Kidney (tissue), 22 donors: ENCODE data around the gene AFF3. TPM values are rescaled to one million over a fixed set of nuclear protein-coding genes. Genes with fewer than 3 reads are reported as not detected.

Source experiments
- DNase-seq, 5 donors: peaks; one replicate each; pipeline ENCODE4 v3.0.0-alpha.2; 2013 to 2020
- FAIRE-seq: peaks from 2 replicates; lab custom pipeline; 2012; peaks lifted over from hg19 to GRCh38; lab: Jason Lieb, UNC
- H3K27ac ChIP-seq, 2 donors: one replicate each; pipeline ENCODE4 v1.7.0; 2013; ENCODE audit warnings: low read depth in 2 of 2, low read length in 2 of 2, inconsistent platforms in 1 of 2
- H3K27me3 ChIP-seq: one replicate; pipeline ENCODE4 v1.7.1; 2013; ENCODE audit warnings: low read length, inconsistent platforms; ENCODE audit not compliant: control insufficient read depth, insufficient read depth
- H3K36me3 ChIP-seq, 3 donors: one replicate each; pipeline versions ENCODE4 v1.7.0 to v1.7.1; 2013; ENCODE audit warnings: low read length in 3 of 3, control low read depth in 1 of 3, inconsistent platforms in 1 of 3; ENCODE audit not compliant: insufficient read depth in 3 of 3, control insufficient read depth in 2 of 3
- H3K4me1 ChIP-seq, 3 donors: one replicate each; pipeline versions ENCODE4 v1.7.0 to v1.7.1; 2013; ENCODE audit warnings: low read length in 3 of 3, inconsistent platforms in 1 of 3, low read depth in 1 of 3; ENCODE audit not compliant: control insufficient read depth in 2 of 3, insufficient read depth in 2 of 3
- H3K4me3 ChIP-seq, 3 donors: one replicate each; pipeline versions ENCODE4 v1.7.0 to v1.8.1; 2013; ENCODE audit warnings: low read length in 3 of 3, control low read depth in 1 of 3, inconsistent platforms in 1 of 3
- H3K9ac ChIP-seq, 3 donors: one replicate each; pipeline versions ENCODE4 v1.7.0 to v1.7.1; 2013; ENCODE audit warnings: low read length in 3 of 3, control low read depth in 1 of 3, inconsistent platforms in 1 of 3
- H3K9me3 ChIP-seq, 3 donors: one replicate each; pipeline versions ENCODE4 v1.7.0 to v1.7.1; 2013; ENCODE audit warnings: low read length in 3 of 3, control low read depth in 1 of 3, inconsistent platforms in 1 of 3; ENCODE audit not compliant: control insufficient read depth in 2 of 3, insufficient read depth in 1 of 3
- intact Hi-C: fragments of 100-400 bp; cut with DNase I; formaldehyde crosslinking; loops from one replicate; pipeline ENCODE4 v1.11.1; 2022
- long read RNA-seq, 10 donors: library from polyadenylated mRNA in 1 of 10; unstranded in 1 of 10; transcript quantifications; one replicate each; pipeline ENCODE4 v2.0.0 and lab custom pipeline, GENCODE V29; 2021 to 2026
- polyA plus RNA-seq: library from polyadenylated mRNA; stranded (reverse); fragments of 350-450 nt; fragmentation: Illumina TruSeq; extraction: RNeasy Lipid Tissue Mini Kit (QIAGEN cat#74804); gene quantifications from one replicate; pipeline ENCODE4 v1.2.3, GENCODE V29; 2014; ENCODE audit warnings: low read depth, low replicate concordance; ENCODE audit not compliant: insufficient read depth
- total RNA-seq: library from RNA; stranded (reverse); fragmentation: NEBNext Ultra II Directional; extraction: Animal tissue kit (Norgen Biotek cat#: 25700); gene quantifications from one replicate; pipeline ENCODE4 v1.2.1, GENCODE V29; 2021
- TF ChIP-seq, protein P1 (sequence below): IDR thresholded peaks from 3 replicates; pipeline ENCODE4 v1.5.1; 2012; ENCODE audit warnings: mild to moderate bottlenecking, moderate library complexity, borderline replicate concordance; ENCODE audit not compliant: insufficient read depth; ENCODE audit errors: extremely low read depth
- donor health status: control.
- donor health status: control.
- donor health status: control.
- donor health status: control.
- donor health status: control.
- donor health status: DM: yes; HTN: yes; CAD: no.
- donor health status: Normal renal cell carcinoma (clear cell type).

AFF3 gene, protein sequence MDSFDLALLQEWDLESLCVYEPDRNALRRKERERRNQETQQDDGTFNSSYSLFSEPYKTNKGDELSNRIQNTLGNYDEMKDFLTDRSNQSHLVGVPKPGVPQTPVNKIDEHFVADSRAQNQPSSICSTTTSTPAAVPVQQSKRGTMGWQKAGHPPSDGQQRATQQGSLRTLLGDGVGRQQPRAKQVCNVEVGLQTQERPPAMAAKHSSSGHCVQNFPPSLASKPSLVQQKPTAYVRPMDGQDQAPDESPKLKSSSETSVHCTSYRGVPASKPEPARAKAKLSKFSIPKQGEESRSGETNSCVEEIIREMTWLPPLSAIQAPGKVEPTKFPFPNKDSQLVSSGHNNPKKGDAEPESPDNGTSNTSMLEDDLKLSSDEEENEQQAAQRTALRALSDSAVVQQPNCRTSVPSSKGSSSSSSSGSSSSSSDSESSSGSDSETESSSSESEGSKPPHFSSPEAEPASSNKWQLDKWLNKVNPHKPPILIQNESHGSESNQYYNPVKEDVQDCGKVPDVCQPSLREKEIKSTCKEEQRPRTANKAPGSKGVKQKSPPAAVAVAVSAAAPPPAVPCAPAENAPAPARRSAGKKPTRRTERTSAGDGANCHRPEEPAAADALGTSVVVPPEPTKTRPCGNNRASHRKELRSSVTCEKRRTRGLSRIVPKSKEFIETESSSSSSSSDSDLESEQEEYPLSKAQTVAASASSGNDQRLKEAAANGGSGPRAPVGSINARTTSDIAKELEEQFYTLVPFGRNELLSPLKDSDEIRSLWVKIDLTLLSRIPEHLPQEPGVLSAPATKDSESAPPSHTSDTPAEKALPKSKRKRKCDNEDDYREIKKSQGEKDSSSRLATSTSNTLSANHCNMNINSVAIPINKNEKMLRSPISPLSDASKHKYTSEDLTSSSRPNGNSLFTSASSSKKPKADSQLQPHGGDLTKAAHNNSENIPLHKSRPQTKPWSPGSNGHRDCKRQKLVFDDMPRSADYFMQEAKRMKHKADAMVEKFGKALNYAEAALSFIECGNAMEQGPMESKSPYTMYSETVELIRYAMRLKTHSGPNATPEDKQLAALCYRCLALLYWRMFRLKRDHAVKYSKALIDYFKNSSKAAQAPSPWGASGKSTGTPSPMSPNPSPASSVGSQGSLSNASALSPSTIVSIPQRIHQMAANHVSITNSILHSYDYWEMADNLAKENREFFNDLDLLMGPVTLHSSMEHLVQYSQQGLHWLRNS (N-terminal part only)
- total RNA-seq (11.0 TPM), polyA plus RNA-seq (0.65 TPM)
- long read RNA-seq, donor 1, partial matches to known transcripts, result 6 of 7 reads
- long read RNA-seq, donor 1, other reads (novel, unspliced or antisense), result 0 of 7 reads
- long read RNA-seq, donor 2, result 0 reads
- long read RNA-seq, donor 3, result 0 reads
- long read RNA-seq, donor 4, result 0 reads
- long read RNA-seq, donor 5, result 0 reads
- long read RNA-seq, donor 6, partial matches to known transcripts, result 0 of 1 reads
- long read RNA-seq, donor 6, other reads (novel, unspliced or antisense), result 0 of 1 reads
- long read RNA-seq, donor 7, partial matches to known transcripts, result 4 of 9 reads
- long read RNA-seq, donor 7, other reads (novel, unspliced or antisense), result 5 of 9 reads
- long read RNA-seq, donor 8, partial matches to known transcripts, result 0 of 1 reads
- long read RNA-seq, donor 8, other reads (novel, unspliced or antisense), result 0 of 1 reads
- long read RNA-seq, donor 9, partial matches to known transcripts, result 0 of 1 reads
- long read RNA-seq, donor 9, other reads (novel, unspliced or antisense), result 0 of 1 reads
- long read RNA-seq, donor 10, partial matches to known transcripts, result 0 of 1 reads
- long read RNA-seq, donor 10, other reads (novel, unspliced or antisense), result 0 of 1 reads

DNA sequence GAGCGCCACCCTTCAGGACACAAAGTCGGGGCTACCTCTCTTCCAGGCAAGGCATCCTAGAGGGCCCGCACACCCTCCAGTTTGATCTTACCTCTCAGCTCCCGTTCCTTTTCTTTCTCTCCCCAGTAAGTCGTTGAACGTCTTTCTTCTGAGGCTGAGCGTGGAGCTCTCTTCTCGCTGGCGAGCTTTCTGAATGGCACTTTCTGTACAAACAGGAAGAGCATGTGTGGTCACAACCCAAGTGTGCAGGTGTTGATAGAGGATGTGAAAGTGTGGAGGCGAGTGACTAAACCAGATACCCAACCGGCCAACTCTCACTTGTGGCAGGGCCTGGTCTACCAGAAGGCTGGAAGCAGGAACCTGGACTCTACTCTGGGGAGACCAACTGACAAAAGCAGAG lies at the start of gene AFF3:
Gene AFF3, minus strand, starts transcription at position 198 of the 400 bp plus-strand sequence. CDS start 38,136 bp downstream, outside the sequence.
- intact Hi-C loops, result no loop called here

DNA sequence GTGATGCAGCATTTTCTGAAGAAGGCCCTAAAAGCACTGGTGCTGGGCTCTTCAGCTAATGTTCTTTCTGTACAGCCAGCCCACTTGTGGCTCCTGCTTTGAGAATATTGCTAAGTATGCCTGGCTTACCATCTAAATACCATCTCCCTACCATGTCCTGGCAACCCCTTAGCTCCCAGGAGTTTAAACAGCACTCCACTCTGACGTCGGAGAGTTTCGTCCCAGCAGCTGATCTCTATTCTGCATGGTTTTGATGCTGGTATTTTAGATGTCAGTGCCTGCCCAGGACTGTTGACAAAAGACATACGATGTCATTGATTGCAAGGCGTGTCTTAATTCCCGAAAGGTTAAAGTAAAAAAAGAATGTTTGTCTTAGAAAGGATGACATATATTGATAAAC lies 47.0 kb upstream of the AFF3 start:
- FAIRE-seq (no peak), DNase-seq (no peak)
- Histone ChIP-seq H3K36me3 (no peaks in the 10 kb centered on the region), H3K27me3 (no peaks in the 10 kb centered on the region), H3K4me3 (no peak overlapping the region), H3K27ac (no peak overlapping the region), H3K4me1 (no peaks in the 10 kb centered on the region), H3K9me3 (no peaks in the 10 kb centered on the region), H3K9ac (no peak overlapping the region)
- intact Hi-C loops, result no loop called here
- TF ChIP-seq, protein P1, sequence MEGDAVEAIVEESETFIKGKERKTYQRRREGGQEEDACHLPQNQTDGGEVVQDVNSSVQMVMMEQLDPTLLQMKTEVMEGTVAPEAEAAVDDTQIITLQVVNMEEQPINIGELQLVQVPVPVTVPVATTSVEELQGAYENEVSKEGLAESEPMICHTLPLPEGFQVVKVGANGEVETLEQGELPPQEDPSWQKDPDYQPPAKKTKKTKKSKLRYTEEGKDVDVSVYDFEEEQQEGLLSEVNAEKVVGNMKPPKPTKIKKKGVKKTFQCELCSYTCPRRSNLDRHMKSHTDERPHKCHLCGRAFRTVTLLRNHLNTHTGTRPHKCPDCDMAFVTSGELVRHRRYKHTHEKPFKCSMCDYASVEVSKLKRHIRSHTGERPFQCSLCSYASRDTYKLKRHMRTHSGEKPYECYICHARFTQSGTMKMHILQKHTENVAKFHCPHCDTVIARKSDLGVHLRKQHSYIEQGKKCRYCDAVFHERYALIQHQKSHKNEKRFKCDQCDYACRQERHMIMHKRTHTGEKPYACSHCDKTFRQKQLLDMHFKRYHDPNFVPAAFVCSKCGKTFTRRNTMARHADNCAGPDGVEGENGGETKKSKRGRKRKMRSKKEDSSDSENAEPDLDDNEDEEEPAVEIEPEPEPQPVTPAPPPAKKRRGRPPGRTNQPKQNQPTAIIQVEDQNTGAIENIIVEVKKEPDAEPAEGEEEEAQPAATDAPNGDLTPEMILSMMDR, result no peak

More for the DNA sequence above, at the start of gene AFF3:
- Histone ChIP-seq H3K4me1 (no peaks in the 10 kb centered on the region), H3K4me3 (no peak within 1 kb of the TSS), H3K27ac (no peak within 1 kb of the TSS), H3K36me3 (no peaks in the 10 kb centered on the region), H3K27me3 (no peaks in the 10 kb centered on the region), H3K9ac (no peak within 1 kb of the TSS), H3K9me3 (no peaks in the 10 kb centered on the region)
- FAIRE-seq (no peak), DNase-seq (no peak)
- TF ChIP-seq, protein P1, result no peak

DNA sequence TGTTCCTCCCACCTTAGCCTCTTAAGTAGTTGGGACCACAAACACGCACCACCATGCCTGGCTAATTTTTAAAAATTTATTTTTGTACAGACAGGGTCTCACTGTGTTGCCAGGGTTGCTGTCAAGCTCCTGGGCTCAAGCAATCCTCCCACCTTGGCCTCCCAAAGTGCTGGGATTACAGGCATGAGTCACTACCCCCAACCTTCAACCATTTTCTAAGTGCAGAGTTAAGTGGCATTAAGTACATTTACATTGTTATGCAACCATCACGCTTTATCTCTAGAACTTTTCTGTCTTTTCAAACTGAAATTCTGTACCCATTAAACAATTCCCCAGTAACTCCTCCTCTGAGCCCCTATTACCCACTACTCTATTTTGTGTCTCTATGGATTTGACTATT lies 45.9 kb upstream of the AFF3 start:
- H3K9ac ChIP-seq, result no peak overlapping the region
- H3K4me3 ChIP-seq, result no peak overlapping the region
- intact Hi-C loops, result no loop called here
- DNase-seq (no peak), FAIRE-seq (no peak)
- no peaks in the 10 kb centered on the region for H3K36me3 ChIP-seq
- H3K4me1 ChIP-seq, result no peaks in the 10 kb centered on the region
- no peak overlapping the region for H3K27ac ChIP-seq
- TF ChIP-seq, protein P1, result no peak
- H3K27me3 ChIP-seq, result no peaks in the 10 kb centered on the region
- H3K9me3 ChIP-seq, result no peaks in the 10 kb centered on the region
